Activated naive CD8-positive, alpha-beta T cell treated with anti-CD3 and anti-CD28 coated beads, Interleukin-2, amount 50 U/mL, for 24 hours (primary cell): ENCODE data around the gene ITPRIPL2.

ENCODE experiments used
- ATAC-seq: fragments of 150-1000 bp; cut with Tn5 transposase; one replicate; pipeline ENCODE4 v1.10.0; 2021
- DNase-seq: peaks from one replicate; pipeline ENCODE4 v3.0.0; 2021
- H3K27ac Mint-ChIP-seq: one replicate; pipeline ENCODE4 v1.8.0; 2021; ENCODE audit warnings: mild to moderate bottlenecking, mixed read lengths
- H3K27me3 Mint-ChIP-seq: one replicate; pipeline ENCODE4 v1.8.0; 2021; ENCODE audit warnings: mixed read lengths
- H3K36me3 Mint-ChIP-seq: one replicate; pipeline ENCODE4 v1.8.0; 2021; ENCODE audit warnings: low read depth, mixed read lengths
- H3K4me1 Mint-ChIP-seq: one replicate; pipeline ENCODE4 v1.8.0; 2021; ENCODE audit warnings: mixed read lengths
- H3K4me3 Mint-ChIP-seq: one replicate; pipeline ENCODE4 v1.8.0; 2021; ENCODE audit warnings: mild to moderate bottlenecking, moderate library complexity, mixed read lengths
- H3K9me3 Mint-ChIP-seq: one replicate; pipeline ENCODE4 v1.8.0; 2021; ENCODE audit warnings: mixed read lengths

The ITPRIPL2 gene

GRCh38 chr16:19086322-19087199, 27.2 kb upstream of the ITPRIPL2 start:
- H3K4me3 Mint-ChIP-seq: peak overlapping the region; percentile 41
- peaks cover 6% of the 10 kb centered on the region for H3K36me3 Mint-ChIP-seq
- H3K4me1 Mint-ChIP-seq: peaks cover 6% of the 10 kb centered on the region
- DNase-seq (peak; percentile 85), ATAC-seq (peak; percentile 97)
- peaks cover 1% of the 10 kb centered on the region for H3K9me3 Mint-ChIP-seq
- H3K27me3 Mint-ChIP-seq: peaks cover 10% of the 10 kb centered on the region
- no peak overlapping the region for H3K27ac Mint-ChIP-seq

GRCh38 chr16:19088341-19088916, 25.3 kb upstream of the ITPRIPL2 start:
- Mint-ChIP-seq H3K36me3 (no peaks in the 10 kb centered on the region), H3K4me1 (peaks cover 6% of the 10 kb centered on the region), H3K4me3 (no peak overlapping the region), H3K9me3 (peaks cover 9% of the 10 kb centered on the region), H3K27me3 (peaks cover 14% of the 10 kb centered on the region), H3K27ac (no peak overlapping the region)
- DNase-seq (no peak), ATAC-seq (no peak)

GRCh38 chr16:19089410-19089955, 24.3 kb upstream of the ITPRIPL2 start:
- Mint-ChIP-seq H3K27ac (no peak overlapping the region), H3K9me3 (peaks cover 9% of the 10 kb centered on the region), H3K27me3 (peaks cover 16% of the 10 kb centered on the region), H3K4me1 (peaks cover 6% of the 10 kb centered on the region), H3K4me3 (no peak overlapping the region), H3K36me3 (no peaks in the 10 kb centered on the region)
- DNase-seq (no peak), ATAC-seq (no peak)

- Mint-ChIP-seq H3K4me3 (no peak overlapping the region), H3K9me3 (peaks cover 15% of the 10 kb centered on the region), H3K36me3 (peaks cover 3% of the 10 kb centered on the region), H3K4me1 (peaks cover 18% of the 10 kb centered on the region), H3K27me3 (peaks cover 10% of the 10 kb centered on the region), H3K27ac (no peak overlapping the region)
- ATAC-seq: no peak
- no peak for DNase-seq
Observed at GRCh38 chr16:19090916-19091315, 22.8 kb upstream of the ITPRIPL2 start.

- Mint-ChIP-seq H3K27me3 (peaks cover 7% of the 10 kb centered on the region), H3K9me3 (peaks cover 18% of the 10 kb centered on the region), H3K4me3 (no peak overlapping the region), H3K27ac (no peak overlapping the region), H3K4me1 (peaks cover 16% of the 10 kb centered on the region), H3K36me3 (peaks cover 3% of the 10 kb centered on the region)
- no peak for DNase-seq
- no peak for ATAC-seq
Observed at GRCh38 chr16:19092653-19093410, 20.9 kb upstream of the ITPRIPL2 start.

DNA sequence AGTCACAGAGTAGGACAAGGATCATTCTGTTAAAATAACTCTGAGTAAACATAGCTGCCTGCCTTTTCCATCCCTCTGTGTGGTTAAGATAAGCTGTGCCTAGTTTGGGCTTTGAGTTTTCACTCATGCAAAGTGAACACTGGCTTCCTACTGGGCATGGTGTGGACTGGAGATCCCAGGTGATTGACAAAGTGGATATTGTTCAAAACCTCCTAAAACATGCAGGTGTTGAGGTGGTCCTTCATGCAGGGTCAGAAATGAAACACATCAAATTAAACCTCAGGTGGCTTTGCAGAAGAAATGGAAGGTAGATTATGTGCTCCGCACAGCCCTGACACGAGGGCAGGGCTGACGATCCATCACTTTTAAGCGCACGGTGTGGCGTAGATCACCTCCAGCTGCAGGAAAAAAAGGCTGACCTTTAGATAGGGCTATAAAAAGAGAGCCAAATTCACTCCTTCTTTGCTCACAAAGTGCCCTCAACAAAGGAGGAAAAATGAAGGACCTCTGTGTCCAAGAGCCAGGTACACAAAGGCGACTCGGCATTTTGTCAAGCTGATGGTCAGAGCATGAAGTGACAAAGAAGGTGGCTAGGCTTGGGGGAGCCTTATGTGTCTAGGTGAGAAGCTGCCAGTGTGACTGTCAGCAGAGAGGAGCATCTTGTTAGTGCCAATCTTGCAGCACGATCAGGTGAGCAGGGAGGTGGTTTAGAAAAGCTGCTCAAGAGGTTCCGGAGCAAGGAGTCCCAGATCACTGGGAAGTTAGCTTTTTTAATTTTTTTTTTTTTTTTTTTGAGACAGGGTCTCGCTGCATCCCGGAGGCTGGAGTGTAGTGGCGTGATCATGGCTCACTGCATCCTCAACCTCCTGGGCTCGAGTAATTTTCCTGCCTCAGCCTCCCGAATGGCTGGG, 19.9 kb upstream of the ITPRIPL2 start:
- peaks cover 16% of the 10 kb centered on the region for H3K4me1 Mint-ChIP-seq
- peaks cover 3% of the 10 kb centered on the region for H3K36me3 Mint-ChIP-seq
- H3K27ac Mint-ChIP-seq: no peak overlapping the region
- H3K4me3 Mint-ChIP-seq: no peak overlapping the region
- peaks cover 23% of the 10 kb centered on the region for H3K9me3 Mint-ChIP-seq
- peaks cover 7% of the 10 kb centered on the region for H3K27me3 Mint-ChIP-seq
- no peak for ATAC-seq
- no peak for DNase-seq

DNA sequence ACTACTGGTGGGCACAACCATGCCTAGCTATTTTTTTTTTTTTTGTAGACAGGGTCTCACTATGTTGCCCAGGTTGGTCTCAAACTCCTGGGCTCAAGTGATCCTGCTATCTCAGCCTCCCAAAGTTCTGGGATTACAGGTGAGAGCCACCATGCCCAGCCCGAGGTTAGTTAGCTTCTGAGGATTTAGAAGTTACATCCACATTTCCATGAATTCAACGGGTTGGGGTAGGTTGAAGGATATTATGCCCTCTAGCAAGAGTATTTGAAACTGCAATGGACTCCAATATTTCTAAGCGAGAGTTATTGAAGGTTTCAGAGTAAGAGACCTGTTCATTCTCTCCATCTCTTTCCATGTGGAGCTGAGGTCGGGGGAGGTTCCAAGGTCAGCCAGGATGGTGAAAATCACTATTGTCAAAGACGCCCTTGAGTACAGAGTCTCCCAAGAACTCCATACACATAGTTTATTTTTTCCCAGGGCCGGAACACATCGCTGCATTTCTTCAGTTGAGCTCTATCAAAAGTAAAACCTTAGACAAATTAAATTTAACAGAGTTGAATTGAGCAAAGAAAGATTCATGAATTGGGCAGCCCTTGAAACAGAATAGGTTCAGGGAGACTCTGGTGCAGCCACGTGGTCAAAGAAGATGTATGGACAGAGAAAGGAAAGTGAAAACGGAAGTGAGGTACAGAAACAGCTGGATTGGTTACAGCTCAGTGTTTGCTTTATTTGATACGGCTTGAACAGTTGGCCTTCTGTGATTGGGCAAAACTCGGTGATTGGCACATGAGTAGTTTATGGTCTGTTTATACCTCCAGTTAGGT, 19.0 kb upstream of the ITPRIPL2 start:
- Mint-ChIP-seq H3K4me3 (no peak overlapping the region), H3K27me3 (peaks cover 7% of the 10 kb centered on the region), H3K9me3 (peaks cover 23% of the 10 kb centered on the region), H3K27ac (peak overlapping the region; percentile 41), H3K4me1 (peaks cover 16% of the 10 kb centered on the region), H3K36me3 (peaks cover 3% of the 10 kb centered on the region)
- ATAC-seq (peak; percentile 40), DNase-seq (no peak)

DNA sequence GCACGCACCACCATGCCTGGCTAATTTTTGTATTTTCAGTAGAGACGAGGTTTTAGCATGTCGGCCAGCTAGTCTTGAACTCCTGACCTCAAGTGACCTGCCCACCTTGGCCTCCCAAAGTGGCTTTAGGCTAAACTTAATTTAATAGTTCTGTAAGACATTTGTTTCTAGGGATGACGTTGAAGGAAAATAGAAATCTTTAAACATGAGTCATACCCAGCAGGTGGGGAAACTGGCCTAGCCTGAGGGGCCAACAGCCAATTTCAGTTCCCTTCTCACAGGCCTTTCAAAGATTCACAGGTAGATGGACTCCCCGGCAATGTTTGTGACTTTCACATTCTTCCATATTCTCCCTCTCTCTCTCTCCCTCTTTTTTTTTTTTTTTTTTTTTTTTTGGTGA, 18.1 kb upstream of the ITPRIPL2 start:
- peak overlapping the region; percentile 18 for H3K27ac Mint-ChIP-seq
- H3K4me3 Mint-ChIP-seq: no peak overlapping the region
- DNase-seq (no peak), ATAC-seq (no peak)
- peaks cover 16% of the 10 kb centered on the region for H3K4me1 Mint-ChIP-seq
- peaks cover 23% of the 10 kb centered on the region for H3K9me3 Mint-ChIP-seq
- H3K36me3 Mint-ChIP-seq: peaks cover 3% of the 10 kb centered on the region
- H3K27me3 Mint-ChIP-seq: peaks cover 7% of the 10 kb centered on the region

GRCh38 chr16:19098173-19098572, 15.6 kb upstream of the ITPRIPL2 start:
- DNase-seq: no peak
- H3K4me3 Mint-ChIP-seq: no peak overlapping the region
- H3K27me3 Mint-ChIP-seq: peaks cover 2% of the 10 kb centered on the region
- H3K36me3 Mint-ChIP-seq: peaks cover 3% of the 10 kb centered on the region
- no peak overlapping the region for H3K27ac Mint-ChIP-seq
- peaks cover 15% of the 10 kb centered on the region for H3K9me3 Mint-ChIP-seq
- ATAC-seq: no peak
- H3K4me1 Mint-ChIP-seq: peaks cover 16% of the 10 kb centered on the region

- no peak overlapping the region for H3K27ac Mint-ChIP-seq
- H3K36me3 Mint-ChIP-seq: no peaks in the 10 kb centered on the region
- peaks cover 8% of the 10 kb centered on the region for H3K9me3 Mint-ChIP-seq
- H3K4me1 Mint-ChIP-seq: peaks cover 3% of the 10 kb centered on the region
- H3K4me3 Mint-ChIP-seq: no peak overlapping the region
- H3K27me3 Mint-ChIP-seq: no peaks in the 10 kb centered on the region
- DNase-seq (no peak), ATAC-seq (no peak)
Observed at GRCh38 chr16:19102187-19102872, 11.4 kb upstream of the ITPRIPL2 start.

GRCh38 chr16:19104607-19105006, 9.2 kb upstream of the ITPRIPL2 start:
- no peak overlapping the region for H3K27ac Mint-ChIP-seq
- ATAC-seq: no peak
- H3K9me3 Mint-ChIP-seq: no peaks in the 10 kb centered on the region
- H3K27me3 Mint-ChIP-seq: no peaks in the 10 kb centered on the region
- DNase-seq: no peak
- H3K36me3 Mint-ChIP-seq: no peaks in the 10 kb centered on the region
- H3K4me3 Mint-ChIP-seq: no peak overlapping the region
- peaks cover 12% of the 10 kb centered on the region for H3K4me1 Mint-ChIP-seq

GRCh38 chr16:19105131-19105530, 8.6 kb upstream of the ITPRIPL2 start:
- Mint-ChIP-seq H3K27me3 (no peaks in the 10 kb centered on the region), H3K4me1 (peaks cover 12% of the 10 kb centered on the region), H3K36me3 (no peaks in the 10 kb centered on the region), H3K4me3 (no peak overlapping the region), H3K27ac (no peak overlapping the region), H3K9me3 (no peaks in the 10 kb centered on the region)
- ATAC-seq (no peak), DNase-seq (no peak)
